GM23338 (cell line): ENCODE measurements around the gene USP8. TPM values are rescaled to one million over a fixed set of nuclear protein-coding genes. Genes with fewer than 3 reads are reported as not detected.

Source experiments
- ATAC-seq: fragments of 200-7000 bp; cut with Tn5 transposase; 3 replicates; pipeline ENCODE4 v1.9.1; 2020
- DNase-seq: peaks from one replicate; pipeline ENCODE4 v3.0.0-alpha.2; 2015; ENCODE audit warnings: low spot score
- H2AFZ ChIP-seq: fragments of 200-600 bp; sonication (generic); 2 replicates; pipeline ENCODE4 v1.8.0; 2016; ENCODE audit warnings: antibody characterized with exemption, mild to moderate bottlenecking, moderate library complexity
- H3F3A ChIP-seq: fragments of 200-600 bp; sonication (generic); replicated peaks from 2 replicates; pipeline ENCODE4 v1.8.0; 2017; ENCODE audit warnings: antibody characterized with exemption, mixed run types, low read depth
- H3K27ac ChIP-seq: fragments of 200-600 bp; sonication (generic); 2 replicates; pipeline ENCODE4 v1.6.1; 2016; ENCODE audit warnings: low read depth
- H3K27me3 ChIP-seq: fragments of 200-600 bp; sonication (generic); 2 replicates; pipeline ENCODE4 v1.8.0; 2016; ENCODE audit warnings: mild to moderate bottlenecking, mixed run types, moderate library complexity; ENCODE audit not compliant: insufficient read depth
- H3K36me3 ChIP-seq: fragments of 200-600 bp; sonication (generic); 2 replicates; pipeline ENCODE4 v1.8.0; 2016; ENCODE audit warnings: mild to moderate bottlenecking; ENCODE audit not compliant: insufficient read depth
- H3K4me1 ChIP-seq: fragments of 200-600 bp; sonication (generic); 2 replicates; pipeline ENCODE4 v1.8.0; 2016; ENCODE audit warnings: mild to moderate bottlenecking, moderate library complexity; ENCODE audit not compliant: insufficient read depth
- H3K4me2 ChIP-seq: fragments of 200-600 bp; sonication (generic); 2 replicates; pipeline ENCODE4 v1.7.1; 2017; ENCODE audit warnings: mixed run types
- H3K4me3 ChIP-seq: fragments of 200-600 bp; sonication (generic); 2 replicates; pipeline ENCODE4 v1.6.1; 2016; ENCODE audit warnings: mixed run types
- H3K79me2 ChIP-seq: fragments of 200-600 bp; sonication (generic); replicated peaks from 2 replicates; pipeline ENCODE4 v1.8.0; 2017; ENCODE audit warnings: mild to moderate bottlenecking; ENCODE audit not compliant: insufficient read depth
- H3K9me2 ChIP-seq: fragments of 200-600 bp; sonication (generic); 2 replicates; pipeline ENCODE4 v1.8.0; 2017; ENCODE audit not compliant: insufficient read depth
- H4K20me1 ChIP-seq: fragments of 200-600 bp; sonication (generic); replicated peaks from 2 replicates; pipeline ENCODE4 v1.8.0; 2017; ENCODE audit warnings: mild to moderate bottlenecking; ENCODE audit not compliant: insufficient read depth
- H3K27ac Mint-ChIP-seq: 2 replicates; pipeline ENCODE4 v1.8.0; 2020; ENCODE audit warnings: inconsistent platforms, mild to moderate bottlenecking, moderate library complexity, mixed read lengths
- H3K27me3 Mint-ChIP-seq: 3 replicates; pipeline ENCODE4 v1.8.0; 2022; ENCODE audit warnings: low read depth, mild to moderate bottlenecking, moderate library complexity, mixed read lengths, inconsistent platforms; ENCODE audit not compliant: insufficient read depth, poor library complexity
- H3K36me3 Mint-ChIP-seq: 3 replicates; pipeline ENCODE4 v1.8.0; 2021; ENCODE audit warnings: low read depth, mild to moderate bottlenecking, inconsistent platforms, moderate library complexity, mixed read lengths
- H3K4me1 Mint-ChIP-seq: 3 replicates; pipeline ENCODE4 v1.8.0; 2020; ENCODE audit warnings: mild to moderate bottlenecking, inconsistent platforms, mixed read lengths
- H3K4me3 Mint-ChIP-seq: 3 replicates; pipeline ENCODE4 v1.8.0; 2021; ENCODE audit warnings: moderate library complexity, mild to moderate bottlenecking, inconsistent platforms, mixed read lengths
- H3K9me3 Mint-ChIP-seq: 3 replicates; pipeline ENCODE4 v1.8.0; 2020; ENCODE audit warnings: moderate library complexity, mild to moderate bottlenecking, inconsistent platforms, mixed read lengths
- CREB1 ChIP-seq: fragments of 250-450 bp; sonication (Bioruptor Pico); IDR thresholded peaks from 2 replicates; pipeline ENCODE4 v1.5.0; 2020; ENCODE audit warnings: low read depth, mild to moderate bottlenecking, moderate library complexity
- CTCF ChIP-seq, 2 experiments: fragments of 200-600 bp in 1 of 2; sonication (generic) in 1 of 2; conservative IDR thresholded peaks; 2 replicates each; pipeline versions ENCODE4 v1.5.1 to v1.6.1; 2016 to 2017; ENCODE audit warnings: antibody characterized with exemption in 2 of 2, low read depth in 2 of 2, mild to moderate bottlenecking in 2 of 2, moderate library complexity in 1 of 2
- EZH2 ChIP-seq: fragments of 200-600 bp; sonication (generic); IDR thresholded peaks from one replicate; pipeline ENCODE4 v1.8.0; 2017; ENCODE audit warnings: antibody characterized with exemption, mild to moderate bottlenecking, low read depth; ENCODE audit not compliant: unreplicated experiment
- EZH2phosphoT487 ChIP-seq: fragments of 200-600 bp; sonication (generic); IDR thresholded peaks from one replicate; pipeline ENCODE4 v1.8.1; 2018; ENCODE audit warnings: antibody characterized with exemption; ENCODE audit not compliant: unreplicated experiment
- JUNB ChIP-seq: IDR thresholded peaks from one replicate; pipeline ENCODE4 v1.6.1; 2016; ENCODE audit warnings: antibody characterized with exemption; ENCODE audit not compliant: unreplicated experiment
- NANOG ChIP-seq: IDR thresholded peaks from 2 replicates; pipeline ENCODE4 v1.6.1; 2016; ENCODE audit warnings: antibody characterized with exemption, borderline replicate concordance
- POLR2AphosphoS5 ChIP-seq: IDR thresholded peaks from 2 replicates; pipeline ENCODE4 v1.6.1; 2016; ENCODE audit warnings: antibody characterized with exemption, low read depth
- STAT1 ChIP-seq: IDR thresholded peaks from one replicate; pipeline ENCODE4 v1.6.1; 2016; ENCODE audit warnings: antibody characterized with exemption; ENCODE audit not compliant: unreplicated experiment
- ZNF114 ChIP-seq: fragments of 250-450 bp; sonication (Bioruptor Pico); IDR thresholded peaks from 2 replicates; pipeline ENCODE4 v1.5.0; 2020; ENCODE audit warnings: mild to moderate bottlenecking, moderate library complexity
- ZNF331 ChIP-seq: fragments of 250-450 bp; sonication (Bioruptor Pico); IDR thresholded peaks from 2 replicates; pipeline ENCODE4 v1.5.0; 2020; ENCODE audit warnings: low read depth, mild to moderate bottlenecking, moderate library complexity
- polyA plus RNA-seq: library from polyadenylated mRNA; unstranded; fragments of >200 nt; fragmentation: Nextera tagmentation; extraction: Ambion mirVana; gene quantifications from 2 replicates; pipeline ENCODE4 v1.2.1, GENCODE V29; 2016
- total RNA-seq: library from RNA; depleted of rRNA; stranded (reverse); fragments of >200 nt; shearing (Covaris generic); gene quantifications from 2 replicates; pipeline ENCODE4 v1.2.3, GENCODE V29; 2014
- TF ChIP-seq, protein P1 (sequence below): IDR thresholded peaks from 2 replicates; pipeline ENCODE4 v1.6.1; 2016; ENCODE audit warnings: antibody characterized with exemption
- TF ChIP-seq, protein P2 (sequence below): IDR thresholded peaks from one replicate; pipeline ENCODE4 v1.6.1; 2018; ENCODE audit warnings: antibody characterized with exemption; ENCODE audit not compliant: unreplicated experiment
- TF ChIP-seq, protein P3 (sequence below): fragments of 250-450 bp; sonication (Bioruptor Pico); IDR thresholded peaks from 2 replicates; pipeline ENCODE4 v1.5.0; 2020; ENCODE audit warnings: mild to moderate bottlenecking, moderate library complexity

USP8 gene
- total and polyA plus RNA-seq, 2 experiments from 2014 or later, result 64.8 to 68.6 TPM

DNA sequence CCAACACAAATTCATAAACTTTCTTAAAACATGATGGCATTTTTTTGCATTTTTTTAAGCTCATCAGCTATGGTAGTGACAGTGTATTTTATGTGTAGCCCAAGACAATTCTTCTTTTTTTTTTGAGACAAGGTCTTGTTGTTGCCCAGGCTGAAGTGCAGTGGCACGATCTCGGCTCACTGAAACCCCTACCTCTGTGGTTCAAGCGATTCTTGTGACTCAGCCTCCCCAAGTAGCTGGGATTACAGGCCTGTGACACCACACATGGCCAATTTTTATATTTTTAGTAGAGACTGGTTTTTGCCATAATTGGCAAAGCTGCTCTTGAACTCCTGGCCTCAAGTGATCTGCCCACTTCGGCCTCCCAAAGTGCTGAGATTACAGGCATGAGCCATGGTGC is 139.6 kb downstream of the USP8 start:
- Mint-ChIP-seq H3K36me3 (peaks cover 21% of the 10 kb centered on the region; the same call in 1 of the 3 replicates), H3K4me1 (no peaks in the 10 kb centered on the region), H3K9me3 (no peaks in the 10 kb centered on the region)

More for the DNA sequence above, 139.6 kb downstream of the USP8 start:
- H3K4me3 ChIP-seq, result no peak overlapping the region
- H3K4me2 ChIP-seq, result no peak overlapping the region
- no peaks in the 10 kb centered on the region for H3K9me2 ChIP-seq
- ATAC-seq (no peak), DNase-seq (no peak)
- Mint-ChIP-seq H3K27me3 (no peaks in the 10 kb centered on the region), H3K27ac (no peak overlapping the region), H3K4me3 (no peak overlapping the region)
- no peaks in the 10 kb centered on the region for H3F3A ChIP-seq
- peaks cover 4% of the 10 kb centered on the region for H4K20me1 ChIP-seq
- no peaks in the 10 kb centered on the region for H3K27me3 ChIP-seq
- H3K36me3 ChIP-seq, result peaks cover 19% of the 10 kb centered on the region
- H3K4me1 ChIP-seq, result no peaks in the 10 kb centered on the region
- H3K79me2 ChIP-seq, result no peaks in the 10 kb centered on the region; the same call in 1 of the 2 replicates
- no peak overlapping the region for H2AFZ ChIP-seq
- no peak for TF ChIP-seq NANOG
- TF ChIP-seq, protein P1, sequence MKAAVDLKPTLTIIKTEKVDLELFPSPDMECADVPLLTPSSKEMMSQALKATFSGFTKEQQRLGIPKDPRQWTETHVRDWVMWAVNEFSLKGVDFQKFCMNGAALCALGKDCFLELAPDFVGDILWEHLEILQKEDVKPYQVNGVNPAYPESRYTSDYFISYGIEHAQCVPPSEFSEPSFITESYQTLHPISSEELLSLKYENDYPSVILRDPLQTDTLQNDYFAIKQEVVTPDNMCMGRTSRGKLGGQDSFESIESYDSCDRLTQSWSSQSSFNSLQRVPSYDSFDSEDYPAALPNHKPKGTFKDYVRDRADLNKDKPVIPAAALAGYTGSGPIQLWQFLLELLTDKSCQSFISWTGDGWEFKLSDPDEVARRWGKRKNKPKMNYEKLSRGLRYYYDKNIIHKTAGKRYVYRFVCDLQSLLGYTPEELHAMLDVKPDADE, result no peak
- TF ChIP-seq, protein P2, sequence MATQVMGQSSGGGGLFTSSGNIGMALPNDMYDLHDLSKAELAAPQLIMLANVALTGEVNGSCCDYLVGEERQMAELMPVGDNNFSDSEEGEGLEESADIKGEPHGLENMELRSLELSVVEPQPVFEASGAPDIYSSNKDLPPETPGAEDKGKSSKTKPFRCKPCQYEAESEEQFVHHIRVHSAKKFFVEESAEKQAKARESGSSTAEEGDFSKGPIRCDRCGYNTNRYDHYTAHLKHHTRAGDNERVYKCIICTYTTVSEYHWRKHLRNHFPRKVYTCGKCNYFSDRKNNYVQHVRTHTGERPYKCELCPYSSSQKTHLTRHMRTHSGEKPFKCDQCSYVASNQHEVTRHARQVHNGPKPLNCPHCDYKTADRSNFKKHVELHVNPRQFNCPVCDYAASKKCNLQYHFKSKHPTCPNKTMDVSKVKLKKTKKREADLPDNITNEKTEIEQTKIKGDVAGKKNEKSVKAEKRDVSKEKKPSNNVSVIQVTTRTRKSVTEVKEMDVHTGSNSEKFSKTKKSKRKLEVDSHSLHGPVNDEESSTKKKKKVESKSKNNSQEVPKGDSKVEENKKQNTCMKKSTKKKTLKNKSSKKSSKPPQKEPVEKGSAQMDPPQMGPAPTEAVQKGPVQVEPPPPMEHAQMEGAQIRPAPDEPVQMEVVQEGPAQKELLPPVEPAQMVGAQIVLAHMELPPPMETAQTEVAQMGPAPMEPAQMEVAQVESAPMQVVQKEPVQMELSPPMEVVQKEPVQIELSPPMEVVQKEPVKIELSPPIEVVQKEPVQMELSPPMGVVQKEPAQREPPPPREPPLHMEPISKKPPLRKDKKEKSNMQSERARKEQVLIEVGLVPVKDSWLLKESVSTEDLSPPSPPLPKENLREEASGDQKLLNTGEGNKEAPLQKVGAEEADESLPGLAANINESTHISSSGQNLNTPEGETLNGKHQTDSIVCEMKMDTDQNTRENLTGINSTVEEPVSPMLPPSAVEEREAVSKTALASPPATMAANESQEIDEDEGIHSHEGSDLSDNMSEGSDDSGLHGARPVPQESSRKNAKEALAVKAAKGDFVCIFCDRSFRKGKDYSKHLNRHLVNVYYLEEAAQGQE, result no peak
- TF ChIP-seq STAT1, result no peak
- no peak for TF ChIP-seq CTCF (conservative IDR thresholded peaks at IDR 0.05; ENCODE audit: low read depth in 2 of 2)
- TF ChIP-seq CREB1, result no peak
- TF ChIP-seq POLR2AphosphoS5, result no peak
- no peak for TF ChIP-seq EZH2
- TF ChIP-seq ZNF114 (CRISPR knock-in tag), result no peak
- TF ChIP-seq, protein P3, sequence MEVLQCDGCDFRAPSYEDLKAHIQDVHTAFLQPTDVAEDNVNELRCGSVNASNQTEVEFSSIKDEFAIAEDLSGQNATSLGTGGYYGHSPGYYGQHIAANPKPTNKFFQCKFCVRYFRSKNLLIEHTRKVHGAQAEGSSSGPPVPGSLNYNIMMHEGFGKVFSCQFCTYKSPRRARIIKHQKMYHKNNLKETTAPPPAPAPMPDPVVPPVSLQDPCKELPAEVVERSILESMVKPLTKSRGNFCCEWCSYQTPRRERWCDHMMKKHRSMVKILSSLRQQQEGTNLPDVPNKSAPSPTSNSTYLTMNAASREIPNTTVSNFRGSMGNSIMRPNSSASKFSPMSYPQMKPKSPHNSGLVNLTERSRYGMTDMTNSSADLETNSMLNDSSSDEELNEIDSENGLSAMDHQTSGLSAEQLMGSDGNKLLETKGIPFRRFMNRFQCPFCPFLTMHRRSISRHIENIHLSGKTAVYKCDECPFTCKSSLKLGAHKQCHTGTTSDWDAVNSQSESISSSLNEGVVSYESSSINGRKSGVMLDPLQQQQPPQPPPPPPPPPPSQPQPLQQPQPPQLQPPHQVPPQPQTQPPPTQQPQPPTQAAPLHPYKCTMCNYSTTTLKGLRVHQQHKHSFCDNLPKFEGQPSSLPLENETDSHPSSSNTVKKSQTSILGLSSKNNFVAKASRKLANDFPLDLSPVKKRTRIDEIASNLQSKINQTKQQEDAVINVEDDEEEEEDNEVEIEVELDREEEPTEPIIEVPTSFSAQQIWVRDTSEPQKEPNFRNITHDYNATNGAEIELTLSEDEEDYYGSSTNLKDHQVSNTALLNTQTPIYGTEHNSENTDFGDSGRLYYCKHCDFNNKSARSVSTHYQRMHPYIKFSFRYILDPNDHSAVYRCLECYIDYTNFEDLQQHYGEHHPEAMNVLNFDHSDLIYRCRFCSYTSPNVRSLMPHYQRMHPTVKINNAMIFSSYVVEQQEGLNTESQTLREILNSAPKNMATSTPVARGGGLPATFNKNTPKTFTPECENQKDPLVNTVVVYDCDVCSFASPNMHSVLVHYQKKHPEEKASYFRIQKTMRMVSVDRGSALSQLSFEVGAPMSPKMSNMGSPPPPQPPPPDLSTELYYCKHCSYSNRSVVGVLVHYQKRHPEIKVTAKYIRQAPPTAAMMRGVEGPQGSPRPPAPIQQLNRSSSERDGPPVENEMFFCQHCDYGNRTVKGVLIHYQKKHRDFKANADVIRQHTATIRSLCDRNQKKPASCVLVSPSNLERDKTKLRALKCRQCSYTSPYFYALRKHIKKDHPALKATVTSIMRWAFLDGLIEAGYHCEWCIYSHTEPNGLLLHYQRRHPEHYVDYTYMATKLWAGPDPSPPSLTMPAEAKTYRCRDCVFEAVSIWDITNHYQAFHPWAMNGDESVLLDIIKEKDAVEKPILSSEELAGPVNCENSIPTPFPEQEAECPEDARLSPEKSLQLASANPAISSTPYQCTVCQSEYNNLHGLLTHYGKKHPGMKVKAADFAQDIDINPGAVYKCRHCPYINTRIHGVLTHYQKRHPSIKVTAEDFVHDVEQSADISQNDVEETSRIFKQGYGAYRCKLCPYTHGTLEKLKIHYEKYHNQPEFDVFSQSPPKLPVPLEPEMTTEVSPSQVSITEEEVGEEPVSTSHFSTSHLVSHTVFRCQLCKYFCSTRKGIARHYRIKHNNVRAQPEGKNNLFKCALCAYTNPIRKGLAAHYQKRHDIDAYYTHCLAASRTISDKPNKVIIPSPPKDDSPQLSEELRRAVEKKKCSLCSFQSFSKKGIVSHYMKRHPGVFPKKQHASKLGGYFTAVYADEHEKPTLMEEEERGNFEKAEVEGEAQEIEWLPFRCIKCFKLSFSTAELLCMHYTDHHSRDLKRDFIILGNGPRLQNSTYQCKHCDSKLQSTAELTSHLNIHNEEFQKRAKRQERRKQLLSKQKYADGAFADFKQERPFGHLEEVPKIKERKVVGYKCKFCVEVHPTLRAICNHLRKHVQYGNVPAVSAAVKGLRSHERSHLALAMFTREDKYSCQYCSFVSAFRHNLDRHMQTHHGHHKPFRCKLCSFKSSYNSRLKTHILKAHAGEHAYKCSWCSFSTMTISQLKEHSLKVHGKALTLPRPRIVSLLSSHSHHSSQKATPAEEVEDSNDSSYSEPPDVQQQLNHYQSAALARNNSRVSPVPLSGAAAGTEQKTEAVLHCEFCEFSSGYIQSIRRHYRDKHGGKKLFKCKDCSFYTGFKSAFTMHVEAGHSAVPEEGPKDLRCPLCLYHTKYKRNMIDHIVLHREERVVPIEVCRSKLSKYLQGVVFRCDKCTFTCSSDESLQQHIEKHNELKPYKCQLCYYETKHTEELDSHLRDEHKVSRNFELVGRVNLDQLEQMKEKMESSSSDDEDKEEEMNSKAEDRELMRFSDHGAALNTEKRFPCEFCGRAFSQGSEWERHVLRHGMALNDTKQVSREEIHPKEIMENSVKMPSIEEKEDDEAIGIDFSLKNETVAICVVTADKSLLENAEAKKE (CRISPR knock-in tag), result no peak
- no peak for TF ChIP-seq JUNB
- no peak for TF ChIP-seq ZNF331
- TF ChIP-seq EZH2phosphoT487, result no peak
- peak overlapping the region; percentile 18; the same call in 1 of the 2 replicates for H3K27ac ChIP-seq
